MM.1S (cell line): Measurements from ENCODE around the gene ITCH.

ENCODE experiments used
- DNase-seq: peaks from one replicate; pipeline ENCODE4 v3.0.0-alpha.2; 2015
- H2AFZ ChIP-seq: fragments of 300-600 bp; sonication (generic); 2 replicates; pipeline ENCODE4 v1.6.0; 2016; ENCODE audit warnings: antibody characterized with exemption, low read length
- H3F3A ChIP-seq: fragments of 300-600 bp; sonication (generic); 2 replicates; pipeline ENCODE4 v1.6.1; 2016; ENCODE audit warnings: mild to moderate bottlenecking, antibody characterized with exemption, low read length, moderate library complexity, mixed read lengths; ENCODE audit not compliant: insufficient read depth
- H3K27ac ChIP-seq: fragments of 300-600 bp; sonication (generic); 2 replicates; pipeline ENCODE4 v1.5.1; 2016; ENCODE audit warnings: mild to moderate bottlenecking, low read length
- H3K27me3 ChIP-seq: fragments of 300-600 bp; sonication (generic); replicated peaks from 2 replicates; pipeline ENCODE4 v1.6.0; 2016; ENCODE audit warnings: low read length; ENCODE audit not compliant: insufficient read depth
- H3K36me3 ChIP-seq: fragments of 300-600 bp; sonication (generic); replicated peaks from 2 replicates; pipeline ENCODE4 v1.6.1; 2016; ENCODE audit warnings: mild to moderate bottlenecking, low read length, mixed read lengths; ENCODE audit not compliant: insufficient read depth
- H3K4me1 ChIP-seq: fragments of 300-600 bp; sonication (generic); 2 replicates; pipeline ENCODE4 v1.6.1; 2016; ENCODE audit warnings: low read length, mixed read lengths
- H3K4me2 ChIP-seq: fragments of 300-600 bp; sonication (generic); 2 replicates; pipeline ENCODE4 v1.6.0; 2016; ENCODE audit warnings: low read depth, low read length
- H3K4me3 ChIP-seq: fragments of 300-600 bp; sonication (generic); 2 replicates; pipeline ENCODE4 v1.5.1; 2016; ENCODE audit warnings: low read length, mixed read lengths
- H3K79me2 ChIP-seq: fragments of 300-600 bp; sonication (generic); 2 replicates; pipeline ENCODE4 v1.6.1; 2016; ENCODE audit warnings: mixed run types, low read length, mixed read lengths
- H3K9ac ChIP-seq: fragments of 300-600 bp; sonication (generic); 2 replicates; pipeline ENCODE4 v1.6.1; 2016; ENCODE audit warnings: low read length, mixed read lengths
- H3K9me2 ChIP-seq: fragments of 300-600 bp; sonication (generic); replicated peaks from 2 replicates; pipeline ENCODE4 v1.6.1; 2016; ENCODE audit warnings: mild to moderate bottlenecking, low read length, mixed read lengths; ENCODE audit not compliant: insufficient read depth
- H3K9me3 ChIP-seq: fragments of 300-600 bp; sonication (generic); replicated peaks from 2 replicates; pipeline ENCODE4 v1.6.1; 2016; ENCODE audit warnings: mild to moderate bottlenecking, low read length, mixed read lengths; ENCODE audit not compliant: insufficient read depth
- H4K20me1 ChIP-seq: fragments of 300-600 bp; sonication (generic); 2 replicates; pipeline ENCODE4 v1.6.1; 2016; ENCODE audit warnings: mild to moderate bottlenecking, low read length, moderate library complexity, mixed read lengths; ENCODE audit not compliant: insufficient read depth
- CTCF ChIP-seq: fragments of 300-600 bp; sonication (generic); IDR thresholded peaks from 2 replicates; pipeline ENCODE4 v1.5.1; 2016; ENCODE audit warnings: antibody characterized with exemption, low read length, mixed read lengths
- EZH2 ChIP-seq: fragments of 300-600 bp; sonication (generic); optimal IDR thresholded peaks from 2 replicates; pipeline ENCODE3; 2017; ENCODE audit warnings: low read depth, mild to moderate bottlenecking, antibody characterized with exemption, low read length, mixed read lengths
- EZH2phosphoT487 ChIP-seq: fragments of 300-600 bp; sonication (generic); IDR thresholded peaks from 2 replicates; pipeline ENCODE4 v1.6.1; 2018; ENCODE audit warnings: antibody characterized with exemption, low read length

ITCH gene

GRCh38 chr20:34547844-34548613 is 185.0 kb downstream of the ITCH start:
- no peaks in the 10 kb centered on the region for H3K9me2 ChIP-seq
- H2AFZ ChIP-seq: no peak overlapping the region
- H4K20me1 ChIP-seq: no peaks in the 10 kb centered on the region
- TF ChIP-seq EZH2: no peak
- TF ChIP-seq EZH2phosphoT487: no peak
- TF ChIP-seq CTCF: no peak
- no peak overlapping the region for H3K4me2 ChIP-seq
- no peak overlapping the region for H3K4me3 ChIP-seq
- no peaks in the 10 kb centered on the region for H3K79me2 ChIP-seq
- no peak overlapping the region for H3K27ac ChIP-seq
- H3K9ac ChIP-seq: no peak overlapping the region
- no peaks in the 10 kb centered on the region for H3K4me1 ChIP-seq
- H3F3A ChIP-seq: no peaks in the 10 kb centered on the region
- DNase-seq: no peak
- no peaks in the 10 kb centered on the region for H3K9me3 ChIP-seq
- no peaks in the 10 kb centered on the region for H3K36me3 ChIP-seq
- H3K27me3 ChIP-seq: no peaks in the 10 kb centered on the region

GRCh38 chr20:34549291-34549928 is 186.3 kb downstream of the ITCH start:
- DNase-seq: no peak
- Histone ChIP-seq H3K27ac (no peak overlapping the region), H3K4me1 (no peaks in the 10 kb centered on the region), H3K4me3 (no peak overlapping the region), H3K9me3 (no peaks in the 10 kb centered on the region), H3K27me3 (no peaks in the 10 kb centered on the region), H3K9ac (no peak overlapping the region), H3K36me3 (no peaks in the 10 kb centered on the region), H3K4me2 (no peak overlapping the region), H4K20me1 (no peaks in the 10 kb centered on the region), H3K79me2 (no peaks in the 10 kb centered on the region), H3K9me2 (no peaks in the 10 kb centered on the region), H2AFZ (no peak overlapping the region), H3F3A (no peaks in the 10 kb centered on the region)
- TF ChIP-seq EZH2phosphoT487 (no peak), EZH2 (no peak), CTCF (no peak)

GRCh38 chr20:34549929-34550305 is 186.8 kb downstream of the ITCH start:
- Histone ChIP-seq H3K4me2 (no peak overlapping the region), H4K20me1 (no peaks in the 10 kb centered on the region), H3F3A (no peaks in the 10 kb centered on the region), H3K4me3 (no peak overlapping the region), H3K9ac (no peak overlapping the region), H3K4me1 (no peaks in the 10 kb centered on the region), H3K36me3 (no peaks in the 10 kb centered on the region), H3K79me2 (no peaks in the 10 kb centered on the region), H2AFZ (no peak overlapping the region), H3K9me2 (no peaks in the 10 kb centered on the region), H3K9me3 (no peaks in the 10 kb centered on the region), H3K27me3 (no peaks in the 10 kb centered on the region), H3K27ac (no peak overlapping the region)
- no peak for DNase-seq
- TF ChIP-seq EZH2 (no peak), CTCF (no peak), EZH2phosphoT487 (no peak)
